DMS53 (cell line): ENCODE results near the gene ZNF124.
A peak's percentile ranks its signal among the peaks of the same experiment; 100 is the strongest.
"Not testable (repeated sequence)": the region's sequence is repeated elsewhere in the genome, so short reads cannot be mapped to it uniquely, and the experiment has no call there.

ENCODE experiments used
- DNase-seq: peaks from one replicate; lab custom pipeline; 2025; lab: John Stamatoyannopoulos, UW

The ZNF124 gene

DNA sequence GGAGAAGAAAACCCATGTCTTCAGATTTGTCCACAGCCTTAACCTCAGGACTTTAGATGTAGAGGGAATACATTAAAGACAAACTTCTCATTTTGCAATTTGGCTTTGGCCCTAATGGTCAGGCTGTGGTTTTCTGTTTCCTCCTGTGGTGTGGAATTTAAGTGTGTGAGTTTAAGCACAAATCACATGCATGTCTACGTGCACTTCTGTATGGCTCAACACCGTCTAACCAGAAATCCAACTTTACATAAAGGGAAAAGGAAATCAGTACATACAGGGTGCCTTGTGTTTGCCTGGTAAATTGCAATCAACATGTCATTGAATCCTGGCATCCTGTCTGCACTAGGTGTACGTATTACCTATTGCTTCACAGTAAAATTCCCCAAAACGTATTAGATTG is 1.2 kb upstream of the ZNF124 start:
- no peak for DNase-seq

DNA sequence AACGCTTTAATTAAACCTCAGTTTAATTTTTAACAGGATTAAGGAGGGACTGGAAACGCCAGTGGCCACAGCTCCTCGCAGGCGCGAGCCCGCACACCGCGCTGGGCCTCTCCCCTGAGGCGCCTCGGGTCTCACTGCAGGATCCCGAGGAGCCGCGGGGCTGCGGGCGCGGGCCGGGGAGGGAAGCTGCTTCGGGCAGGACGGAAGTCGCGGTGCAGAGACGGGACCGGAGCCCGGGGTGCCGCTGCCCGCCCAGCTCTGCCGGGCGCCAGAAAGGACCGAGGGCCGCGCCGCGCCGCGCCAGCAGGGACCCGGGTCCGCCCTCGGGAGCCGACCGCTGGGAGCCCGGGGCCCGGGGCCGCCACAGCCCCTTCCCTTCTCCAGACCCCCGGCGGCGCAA is 377 bp downstream of the ZNF124 start:
- not testable (repeated sequence) for DNase-seq

DNA sequence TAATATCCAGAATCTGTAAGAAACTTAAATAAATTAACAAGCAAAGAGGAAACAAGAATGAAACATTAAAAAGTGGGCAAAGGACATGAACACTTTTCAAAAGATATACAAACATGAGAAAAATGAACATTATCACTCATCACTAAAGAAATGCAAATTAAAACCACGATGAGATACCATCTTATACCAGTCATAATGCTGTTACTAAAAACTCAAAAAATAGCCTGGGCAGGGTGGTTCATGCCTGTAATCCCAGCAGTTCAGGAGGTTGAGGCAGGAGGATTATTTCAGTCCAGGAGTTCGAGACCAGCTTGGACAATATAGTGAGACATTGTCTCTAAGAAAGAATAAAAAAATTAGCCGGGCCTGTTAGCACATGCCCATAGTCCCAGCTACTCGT is 6.1 kb downstream of the ZNF124 start:
- DNase-seq = no peak

DNA sequence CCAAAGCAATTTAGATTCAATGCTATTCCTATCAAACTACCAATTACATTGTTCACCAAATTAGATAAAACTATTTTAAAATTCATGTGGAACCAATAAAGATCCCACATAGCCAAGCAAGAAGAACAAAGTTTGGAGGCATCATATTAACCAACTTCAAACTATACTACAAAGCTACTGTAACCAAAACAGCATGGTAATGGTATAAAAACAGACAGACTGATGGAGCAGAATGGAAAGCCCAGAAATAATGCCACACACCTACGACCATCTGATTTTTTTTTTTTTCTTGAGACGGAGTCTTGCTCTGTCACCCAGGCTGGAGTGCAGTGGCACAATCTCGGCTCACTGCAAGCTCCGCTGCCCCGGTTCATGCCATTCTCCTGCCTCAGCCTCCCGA is 7.1 kb downstream of the ZNF124 start:
- no peak for DNase-seq

DNA sequence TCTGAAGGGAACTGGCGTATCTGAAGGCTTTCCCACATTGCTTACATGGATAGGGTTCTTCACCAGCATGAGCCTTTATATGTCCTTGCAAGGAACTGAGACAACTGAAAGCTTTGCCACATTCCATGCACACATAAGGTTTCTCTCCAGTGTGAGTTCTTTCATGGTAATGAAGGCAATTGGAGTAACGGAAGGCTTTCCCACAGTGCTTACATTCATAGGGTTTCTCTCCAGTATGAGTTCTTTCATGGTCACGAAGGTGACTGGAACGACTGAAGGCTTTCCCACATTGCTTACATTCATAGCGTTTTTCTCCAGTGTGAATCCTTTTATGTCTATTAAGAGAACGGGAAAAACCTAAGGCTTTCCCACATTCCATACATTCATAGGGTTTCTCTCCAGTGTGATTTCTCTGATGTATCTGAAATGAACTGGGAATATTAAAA is 15.0 kb downstream of the ZNF124 start:
- DNase-seq = peak; percentile 30

DNA sequence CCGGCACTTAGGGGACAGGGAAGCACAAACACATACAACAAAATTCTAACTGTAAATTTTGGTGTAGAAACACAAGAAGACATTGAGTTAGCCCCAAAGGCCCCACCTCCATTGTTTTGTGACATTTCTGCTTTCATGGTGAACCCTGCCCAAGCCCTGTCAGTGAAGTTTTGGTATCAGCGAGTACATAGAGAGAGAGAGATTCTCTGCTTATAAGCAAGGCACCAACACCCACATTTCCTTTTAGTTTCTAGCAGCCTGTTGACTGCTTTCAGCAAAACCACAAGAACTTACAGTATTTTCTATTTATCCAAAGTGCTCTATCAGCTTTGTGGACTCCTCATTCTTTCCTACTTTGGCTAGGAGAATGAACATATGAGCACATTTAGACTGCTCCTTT is 24.0 kb downstream of the ZNF124 start:
- no peak for DNase-seq

DNA sequence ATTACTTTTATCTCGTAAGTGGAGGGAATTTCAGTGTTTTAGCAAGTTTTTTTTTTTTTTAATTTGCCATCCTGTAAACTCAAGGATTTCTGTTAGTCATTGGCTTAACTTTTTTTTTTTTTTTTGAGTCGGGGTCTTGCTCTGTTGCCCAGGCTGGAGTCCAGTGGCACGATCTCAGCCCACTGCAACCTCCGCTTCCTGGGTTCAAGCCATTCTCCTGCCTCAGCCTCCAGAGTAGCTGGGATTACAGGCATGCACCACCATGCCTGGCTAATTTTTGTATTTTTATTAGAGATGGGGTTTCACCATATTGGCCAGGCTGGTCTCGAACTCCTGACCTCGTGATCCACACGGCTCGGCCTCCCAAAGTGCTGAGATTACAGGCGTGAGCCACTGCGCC is 24.7 kb downstream of the ZNF124 start:
- not testable (repeated sequence) for DNase-seq

DNA sequence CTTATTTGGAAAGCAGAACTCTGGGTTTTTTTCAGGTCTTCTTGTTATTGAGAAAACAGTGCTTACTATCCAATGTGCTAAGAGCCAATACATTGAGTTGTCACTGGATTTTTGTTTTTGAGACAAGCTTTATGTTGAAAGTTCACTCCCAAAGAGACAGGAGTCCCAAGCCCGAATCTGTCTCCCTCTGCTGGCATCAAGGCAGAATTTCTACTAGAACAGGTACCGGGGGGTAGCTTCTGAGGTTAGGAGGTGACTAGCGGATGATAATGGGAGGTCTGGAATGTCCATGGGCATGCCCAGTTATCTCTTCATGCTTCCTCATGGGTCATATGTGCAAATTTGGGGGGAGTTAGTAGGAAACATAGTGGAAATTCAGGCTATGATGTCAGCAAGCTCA is 25.1 kb downstream of the ZNF124 start:
- peak; percentile 52 for DNase-seq

DNA sequence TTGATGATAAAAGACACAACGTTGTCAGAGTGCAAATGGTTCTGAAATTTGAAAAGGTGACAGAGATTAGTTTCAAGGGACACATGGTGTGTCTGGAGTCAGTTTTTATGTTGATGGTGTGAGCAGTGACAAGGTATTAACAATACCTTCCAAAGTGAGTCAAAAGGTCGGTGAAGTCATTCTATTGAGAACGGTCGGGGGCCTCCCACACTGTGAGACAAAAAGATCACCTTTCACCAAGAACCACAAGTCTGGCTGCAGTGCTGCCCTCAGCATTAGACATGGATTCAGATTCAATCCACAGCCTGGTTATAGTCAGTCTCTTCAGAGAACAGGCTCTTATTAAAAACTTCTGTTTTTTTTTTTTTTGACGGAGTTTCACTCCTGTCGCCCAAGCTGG is 26.5 kb downstream of the ZNF124 start:
- DNase-seq = no peak

DNA sequence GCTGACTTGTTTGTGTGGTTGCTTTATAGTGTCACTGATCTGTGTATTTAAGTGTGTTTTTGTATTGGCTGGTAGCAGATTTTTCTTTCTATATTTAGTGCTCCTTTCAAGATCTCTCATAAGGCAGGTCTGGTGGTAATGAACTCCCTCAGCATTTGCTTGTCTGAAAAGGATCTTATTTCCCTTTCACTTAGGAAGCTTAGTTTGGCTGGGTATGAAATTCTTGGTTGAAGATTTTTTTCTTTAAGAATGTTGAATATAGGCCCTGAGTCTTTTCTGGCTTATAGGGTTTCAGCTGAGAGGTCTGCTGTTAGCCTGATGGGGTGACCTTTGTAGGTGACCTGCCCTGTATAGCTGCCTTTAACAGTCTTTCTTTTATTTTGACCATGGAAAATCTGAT is 32.3 kb downstream of the ZNF124 start:
- DNase-seq = not testable (repeated sequence)

DNA sequence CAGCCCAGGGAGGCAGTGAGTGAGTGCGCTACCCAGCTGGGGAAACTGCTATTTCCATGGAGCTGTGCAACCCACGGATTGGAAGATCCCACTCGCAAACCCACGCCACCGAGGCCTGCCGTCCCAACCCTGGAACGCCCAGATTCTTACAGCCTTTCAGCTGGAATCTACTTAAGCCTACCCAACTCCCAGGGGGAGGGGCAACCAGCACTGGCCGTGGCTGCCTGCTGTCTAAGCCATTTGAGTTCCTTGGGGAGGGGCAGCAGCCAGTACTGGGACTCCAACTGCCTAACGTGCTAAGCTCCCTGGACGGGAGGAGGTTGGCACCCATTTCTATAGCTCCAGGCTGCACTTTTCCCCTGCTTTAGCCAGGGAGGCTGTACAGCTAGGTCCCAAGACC is 40.6 kb downstream of the ZNF124 start:
- DNase-seq = no peak

DNA sequence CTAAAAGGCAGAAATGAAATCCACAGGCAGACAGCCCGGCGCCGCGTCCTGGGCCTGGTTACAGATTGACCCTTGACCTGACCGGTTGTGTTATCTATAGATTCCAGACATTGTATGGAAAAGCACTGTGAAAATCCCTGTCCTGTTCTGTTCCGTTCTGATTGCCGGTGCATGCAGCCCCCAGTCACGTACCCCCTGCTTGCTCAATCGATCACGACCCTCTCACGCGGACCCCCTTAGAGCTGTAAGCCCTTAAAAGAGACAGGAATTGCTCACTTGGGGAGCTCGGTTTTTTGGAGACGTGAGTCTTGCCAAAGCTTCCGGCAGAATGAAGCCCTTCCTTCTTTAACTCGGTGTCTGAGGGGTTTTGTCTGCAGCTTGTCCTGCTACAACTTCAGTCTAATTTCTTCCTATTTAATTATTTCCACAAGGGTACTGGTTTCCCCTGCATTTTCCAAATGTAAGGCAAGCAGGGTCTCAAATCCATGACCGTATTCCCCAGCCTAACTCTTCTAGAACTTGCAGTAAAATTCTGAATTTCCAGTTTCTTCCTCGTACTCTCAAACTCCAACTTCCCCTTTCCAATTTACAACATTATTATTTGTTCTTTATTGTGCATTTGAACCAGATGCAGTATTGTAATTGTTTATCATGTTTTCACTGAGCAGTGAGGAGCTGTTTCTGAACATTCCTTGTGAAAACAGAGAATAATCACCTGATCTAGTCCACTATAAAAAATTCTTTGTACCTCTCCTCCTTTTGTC is 44.1 kb downstream of the ZNF124 start:
- not testable (repeated sequence) for DNase-seq

DNA sequence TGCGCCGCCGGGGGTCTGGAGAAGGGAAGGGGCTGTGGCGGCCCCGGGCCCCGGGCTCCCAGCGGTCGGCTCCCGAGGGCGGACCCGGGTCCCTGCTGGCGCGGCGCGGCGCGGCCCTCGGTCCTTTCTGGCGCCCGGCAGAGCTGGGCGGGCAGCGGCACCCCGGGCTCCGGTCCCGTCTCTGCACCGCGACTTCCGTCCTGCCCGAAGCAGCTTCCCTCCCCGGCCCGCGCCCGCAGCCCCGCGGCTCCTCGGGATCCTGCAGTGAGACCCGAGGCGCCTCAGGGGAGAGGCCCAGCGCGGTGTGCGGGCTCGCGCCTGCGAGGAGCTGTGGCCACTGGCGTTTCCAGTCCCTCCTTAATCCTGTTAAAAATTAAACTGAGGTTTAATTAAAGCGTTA is 45.2 kb downstream of the ZNF124 start:
- DNase-seq = not testable (repeated sequence)

DNA sequence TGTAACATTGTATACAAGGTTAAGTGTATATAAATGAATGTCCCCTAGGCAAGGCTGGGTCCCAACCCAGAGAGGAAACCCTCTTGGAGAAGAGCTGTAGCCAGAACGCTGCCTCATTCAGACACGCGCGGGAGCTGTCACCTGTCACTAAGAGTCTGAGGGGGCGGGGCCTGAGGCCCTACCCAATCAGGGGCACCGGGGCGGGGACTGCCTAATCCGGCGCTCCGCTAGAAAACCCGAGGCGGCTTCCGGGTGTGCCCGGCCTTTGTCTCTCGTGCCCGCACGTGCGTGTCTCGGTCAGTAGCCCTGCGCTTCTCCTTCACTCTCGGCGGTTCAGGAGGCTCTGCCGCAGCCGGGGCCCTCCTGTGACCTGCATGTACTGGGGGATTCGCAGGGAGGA is 45.7 kb downstream of the ZNF124 start:
- not testable (repeated sequence) for DNase-seq

DNA sequence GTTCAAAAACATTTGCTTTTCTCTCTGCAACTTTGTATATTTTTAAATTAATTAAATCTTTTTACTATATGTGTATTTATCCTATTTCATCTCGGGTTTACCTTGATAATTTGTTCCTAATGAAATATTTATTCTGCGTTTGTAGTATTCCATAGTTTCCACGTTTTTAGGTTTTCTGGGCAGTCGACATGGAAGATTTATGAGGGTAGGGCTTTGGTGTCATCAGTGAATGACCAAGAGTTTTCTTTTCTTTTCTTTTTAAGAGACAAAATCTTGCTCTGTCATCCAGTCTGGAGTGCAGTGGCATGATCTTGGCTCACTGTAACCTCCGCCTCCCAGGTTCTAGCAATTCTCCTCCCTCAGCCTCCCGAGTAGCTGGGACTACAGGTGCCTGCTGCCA is 50.4 kb downstream of the ZNF124 start:
- DNase-seq = no peak

DNA sequence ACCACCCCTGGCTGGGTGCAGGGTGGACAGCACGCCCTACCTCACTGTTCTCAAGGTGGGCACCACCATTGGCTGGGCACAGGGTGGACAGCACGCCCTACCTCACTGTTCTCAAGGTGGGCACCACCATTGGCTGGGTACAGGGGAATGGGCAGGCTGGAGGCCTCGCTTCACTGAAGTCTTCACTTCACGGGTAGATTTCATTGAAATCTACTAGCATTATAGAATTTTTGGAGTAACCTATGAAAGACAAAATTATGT is 51.5 kb downstream of the ZNF124 start:
- not testable (repeated sequence) for DNase-seq

DNA sequence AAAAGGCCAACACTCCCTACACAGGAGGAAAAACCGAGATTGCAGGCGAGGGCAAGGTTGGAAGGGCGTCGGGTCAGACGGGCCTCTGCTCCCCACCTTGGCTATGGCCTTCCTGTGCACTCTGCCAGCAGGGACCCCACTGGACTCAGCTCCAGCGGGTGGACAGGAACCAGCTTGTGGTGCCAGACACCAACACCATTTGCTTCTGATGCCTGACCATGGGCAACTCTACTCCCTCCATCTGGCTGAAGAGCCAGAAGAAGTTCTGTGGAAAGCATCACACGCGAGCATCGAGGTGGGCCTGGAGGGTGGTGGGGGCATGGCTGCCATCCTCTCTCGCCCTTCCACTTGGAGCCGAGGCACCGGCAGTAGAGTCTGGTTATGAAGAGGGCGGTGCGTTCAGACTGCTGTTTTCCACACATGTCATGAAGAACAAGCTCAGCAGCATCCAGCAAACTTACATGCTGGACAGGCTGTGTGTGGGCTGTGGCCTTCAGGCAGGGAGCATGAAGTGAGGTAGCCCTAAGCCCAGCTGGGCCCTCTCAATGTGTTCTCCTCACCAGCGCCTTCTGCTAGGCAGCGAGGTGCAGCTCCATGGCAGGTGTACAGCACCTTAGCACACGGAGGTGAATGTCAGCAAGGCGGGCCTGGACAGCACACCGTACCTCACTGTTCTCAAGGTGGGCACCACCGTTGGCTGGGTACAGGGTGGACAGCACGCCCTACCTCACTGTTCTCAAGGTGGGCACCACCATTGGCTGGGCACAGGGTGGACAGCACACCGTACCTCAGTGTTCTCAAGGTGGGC is 52.0 kb downstream of the ZNF124 start:
- DNase-seq = peak; percentile 37

DNA sequence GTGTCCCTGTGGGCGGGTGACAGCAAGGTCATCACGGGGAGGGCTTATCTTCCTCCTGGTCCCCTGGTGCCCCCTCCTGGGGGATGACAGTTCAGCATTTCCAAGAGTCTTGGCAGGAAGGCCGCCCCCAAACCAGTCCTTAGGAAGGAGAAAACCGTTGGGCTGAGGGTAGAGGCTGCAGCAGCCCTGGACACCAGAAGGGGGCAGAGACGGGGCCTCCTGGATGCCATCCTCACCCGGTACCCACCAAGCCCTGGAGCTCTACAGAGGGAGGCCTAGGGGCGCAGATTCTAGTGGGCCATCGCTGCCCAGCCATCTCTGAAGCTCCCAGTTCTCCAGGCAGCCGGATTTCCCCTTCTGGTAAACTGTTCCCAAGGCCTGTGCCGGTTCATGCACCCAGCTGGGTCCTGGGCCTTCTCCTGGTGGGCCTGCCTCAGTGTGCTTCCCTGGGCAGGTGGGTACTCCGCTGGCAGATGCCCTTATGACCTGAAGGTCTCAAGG is 52.8 kb downstream of the ZNF124 start:
- DNase-seq = peak; percentile 85

DNA sequence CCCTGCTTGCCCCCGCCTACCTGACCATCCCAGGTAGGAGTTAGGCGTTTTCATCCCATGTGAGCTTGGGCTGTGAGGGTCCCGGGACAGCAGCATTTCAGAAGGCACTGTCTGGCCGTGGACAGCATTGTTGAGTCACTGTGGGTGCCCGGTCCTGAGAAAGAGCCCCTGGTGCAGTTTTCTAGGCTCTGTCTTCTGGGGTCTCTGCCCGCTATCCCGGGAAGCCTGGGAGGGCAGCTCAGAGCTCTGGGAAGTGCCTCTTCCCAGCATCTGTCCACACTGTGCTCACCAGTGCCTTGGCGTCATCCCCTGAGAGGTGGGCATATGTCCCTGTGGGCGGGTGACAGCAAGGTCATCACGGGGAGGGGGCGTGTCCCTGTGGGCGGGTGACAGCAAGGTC is 56.3 kb downstream of the ZNF124 start:
- DNase-seq = no peak

DNA sequence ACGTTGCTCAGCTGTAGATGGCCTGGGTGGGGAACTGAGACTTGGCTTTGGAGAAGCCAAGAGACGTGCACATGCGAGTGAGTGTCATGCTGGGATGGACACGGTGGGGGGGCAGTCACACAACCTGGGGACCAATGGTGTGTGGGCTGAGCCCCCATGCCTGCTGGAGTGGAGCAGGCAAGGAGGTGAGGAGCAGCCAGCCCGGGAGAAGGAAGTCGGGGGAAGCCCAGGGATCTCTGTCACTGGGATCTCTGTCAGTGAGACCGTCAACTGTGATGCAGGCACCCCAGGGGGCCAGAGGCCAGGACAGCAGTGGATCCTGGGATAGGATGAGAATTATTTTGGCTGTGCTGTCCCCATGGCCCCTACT is 56.7 kb downstream of the ZNF124 start:
- DNase-seq = peak; percentile 21

DNA sequence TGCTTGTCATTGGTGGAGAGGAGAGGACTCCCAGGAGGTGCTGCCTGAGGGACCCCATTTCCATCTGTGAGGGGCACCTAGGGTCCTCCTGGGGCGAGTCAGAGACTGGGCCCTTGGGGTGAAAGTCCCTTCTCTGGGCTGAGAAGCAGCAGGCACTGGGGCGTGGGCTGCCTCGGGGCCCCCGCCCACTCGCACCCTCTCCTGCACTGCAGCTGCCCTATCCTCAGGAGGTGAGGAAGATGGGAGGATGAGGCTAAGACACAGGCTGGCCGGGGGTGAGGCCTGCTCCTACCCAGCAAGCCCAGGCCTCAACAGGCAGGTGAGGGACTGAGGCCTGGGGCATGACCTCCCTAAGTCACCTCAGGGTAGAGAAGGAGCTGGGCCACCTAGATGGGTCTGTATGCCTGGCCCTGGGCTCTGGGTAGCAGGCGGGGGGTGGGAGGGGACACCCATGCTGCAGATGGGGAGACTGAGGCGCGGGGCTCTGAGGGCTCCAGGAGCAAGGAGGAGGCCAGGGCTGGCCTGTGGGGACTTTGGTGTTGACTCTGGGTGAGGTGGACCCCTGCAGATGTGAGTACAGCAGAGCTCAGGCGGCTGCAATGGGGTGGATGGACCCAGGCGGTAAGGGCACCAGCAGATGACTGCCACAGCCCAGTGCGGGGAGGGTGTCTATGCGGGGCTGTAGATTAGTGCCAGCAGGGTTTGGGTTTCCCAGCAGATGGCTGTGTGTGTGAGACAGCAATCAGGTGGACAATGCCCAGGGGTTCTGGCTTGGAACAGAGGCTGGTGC is 57.3 kb downstream of the ZNF124 start:
- DNase-seq = no peak

DNA sequence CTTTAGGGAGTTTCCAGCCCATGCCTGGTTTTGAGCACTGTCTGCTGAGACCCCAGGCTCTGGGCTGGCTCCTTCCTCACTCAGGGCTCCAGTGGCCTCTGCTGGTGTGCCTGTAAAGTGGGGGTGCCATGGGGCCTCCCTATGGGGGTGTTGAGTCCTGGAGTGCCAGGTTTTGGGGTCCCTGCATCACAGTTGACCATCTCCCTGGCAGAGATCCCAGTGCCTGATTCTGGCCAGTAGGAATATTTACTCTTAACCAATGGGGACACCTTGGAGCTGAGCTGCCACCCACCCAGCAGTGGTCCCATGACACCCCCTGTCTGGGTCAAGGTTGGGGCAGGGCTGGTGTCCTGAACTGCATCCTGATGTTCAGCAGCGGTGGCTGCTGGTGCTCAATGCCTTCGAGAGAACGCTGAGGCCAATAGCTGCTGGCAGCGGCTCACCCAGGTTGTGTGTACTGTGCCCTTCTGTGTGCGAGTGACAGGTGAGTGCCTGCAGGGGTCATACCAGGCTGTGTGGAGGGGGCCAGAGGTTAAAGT is 58.0 kb downstream of the ZNF124 start:
- DNase-seq = no peak
